Measurements from ENCODE around the gene TAF15.

Gene TAF15

GRCh38 chr17:35795871-35796265, 13.4 kb upstream of the TAF15 start:
- no peak for TF ChIP-seq CTCF (IDR thresholded peaks at IDR 0.05; ENCODE audit: low read length, missing control alignments)
- DNase-seq (ENCODE audit: low read depth), result no peak
- H3K4me3 ChIP-seq (replicated peaks; ENCODE audit: low read depth, low read length), result peak overlapping the region; percentile 37

GRCh38 chr17:35796942-35797341, 12.3 kb upstream of the TAF15 start:
- TF ChIP-seq CTCF (IDR thresholded peaks at IDR 0.05; ENCODE audit: low read length, missing control alignments), result no peak
- no peak overlapping the region for H3K4me3 ChIP-seq (replicated peaks; ENCODE audit: low read depth, low read length)
- DNase-seq (ENCODE audit: low read depth), result no peak

GRCh38 chr17:35797370-35797769, 11.9 kb upstream of the TAF15 start:
- no peak overlapping the region for H3K4me3 ChIP-seq (replicated peaks; ENCODE audit: low read depth, low read length)
- no peak for DNase-seq (ENCODE audit: low read depth)
- TF ChIP-seq CTCF (IDR thresholded peaks at IDR 0.05; ENCODE audit: low read length, missing control alignments), result no peak

- DNase-seq (ENCODE audit: low read depth), result no peak
- H3K4me3 ChIP-seq (replicated peaks; ENCODE audit: low read depth, low read length), result no peak overlapping the region
- no peak for TF ChIP-seq CTCF (IDR thresholded peaks at IDR 0.05; ENCODE audit: low read length, missing control alignments)
These were observed 11.4 kb upstream of the TAF15 start for GRCh38 chr17:35797918-35798317.

GRCh38 chr17:35799942-35800341, 9.3 kb upstream of the TAF15 start:
- no peak for TF ChIP-seq CTCF (IDR thresholded peaks at IDR 0.05; ENCODE audit: low read length, missing control alignments)
- no peak overlapping the region for H3K4me3 ChIP-seq (replicated peaks; ENCODE audit: low read depth, low read length)
- peak; percentile 70 for DNase-seq (ENCODE audit: low read depth)

GRCh38 chr17:35801583-35802224, 7.6 kb upstream of the TAF15 start:
- no peak for TF ChIP-seq CTCF (IDR thresholded peaks at IDR 0.05; ENCODE audit: low read length, missing control alignments)
- no peak overlapping the region for H3K4me3 ChIP-seq (replicated peaks; ENCODE audit: low read depth, low read length)
- peak; percentile 87 for DNase-seq (ENCODE audit: low read depth)

- H3K4me3 ChIP-seq (replicated peaks; ENCODE audit: low read depth, low read length), result no peak overlapping the region
- DNase-seq (ENCODE audit: low read depth), result peak; percentile 96
- TF ChIP-seq CTCF (IDR thresholded peaks at IDR 0.05; ENCODE audit: low read length, missing control alignments), result peak; percentile 99
These were observed 4.6 kb upstream of the TAF15 start for GRCh38 chr17:35804658-35805192.
